Tibial nerve (tissue), 4 donors: ENCODE results near the gene DUSP8.

Experiments used
- CTCF ChIP-seq, 5 experiments: fragments of 200-600 bp in 3 of 5; fragments of 450-650 bp in 2 of 5; sonication (generic) in 3 of 5; IDR thresholded peaks; one replicate each; pipeline ENCODE4 v1.5.1; 2016 to 2019; ENCODE audit warnings: antibody characterized with exemption in 5 of 5, mild to moderate bottlenecking in 3 of 5, moderate library complexity in 2 of 5
- EP300 ChIP-seq, 2 donors: sonication (generic); formaldehyde crosslinking; IDR thresholded peaks; one replicate each; pipeline ENCODE4 v1.6.1; 2017; ENCODE audit warnings: antibody characterized with exemption in 2 of 2, mild to moderate bottlenecking in 1 of 2
- POLR2A ChIP-seq, 2 donors: fragments of 450-650 bp; IDR thresholded peaks; one replicate each; pipeline ENCODE4 v1.6.1; 2017; ENCODE audit warnings: antibody characterized with exemption in 2 of 2, mild to moderate bottlenecking in 2 of 2, moderate library complexity in 2 of 2

- TF ChIP-seq EP300 (IDR thresholded peaks at IDR 0.05) (no peak), CTCF (IDR thresholded peaks at IDR 0.05) (no peak), POLR2A (IDR thresholded peaks at IDR 0.05) (no peak)
Observed at GRCh38 chr11:1555713-1556153, 16.3 kb downstream of the DUSP8 start.
